GM12874 (cell line): ENCODE measurements around the gene RASAL2.

Experiments used
- CTCF ChIP-seq: IDR thresholded peaks from 2 replicates; pipeline ENCODE4 v1.5.1; 2011; ENCODE audit warnings: low read depth, mild to moderate bottlenecking, control low read depth, low read length, moderate library complexity; ENCODE audit not compliant: insufficient read depth

RASAL2 gene

GRCh38 chr1:178134061-178134460 lies 40.2 kb downstream of the RASAL2 start:
- no peak for TF ChIP-seq CTCF

GRCh38 chr1:178137238-178137637 lies 43.3 kb downstream of the RASAL2 start:
- no peak for TF ChIP-seq CTCF

GRCh38 chr1:178142806-178143205 lies 48.9 kb downstream of the RASAL2 start:
- no peak for TF ChIP-seq CTCF

- no peak for TF ChIP-seq CTCF
These were observed 50.1 kb downstream of the RASAL2 start for GRCh38 chr1:178143730-178144690.

- no peak for TF ChIP-seq CTCF
These were observed 51.7 kb downstream of the RASAL2 start for GRCh38 chr1:178145605-178146004.

- TF ChIP-seq CTCF = no peak
These were observed 52.5 kb downstream of the RASAL2 start for GRCh38 chr1:178146436-178146835.

GRCh38 chr1:178150610-178151009 lies 56.7 kb downstream of the RASAL2 start:
- TF ChIP-seq CTCF = no peak
